ENCODE data around the gene RPL27A.

RPL27A gene

DNA sequence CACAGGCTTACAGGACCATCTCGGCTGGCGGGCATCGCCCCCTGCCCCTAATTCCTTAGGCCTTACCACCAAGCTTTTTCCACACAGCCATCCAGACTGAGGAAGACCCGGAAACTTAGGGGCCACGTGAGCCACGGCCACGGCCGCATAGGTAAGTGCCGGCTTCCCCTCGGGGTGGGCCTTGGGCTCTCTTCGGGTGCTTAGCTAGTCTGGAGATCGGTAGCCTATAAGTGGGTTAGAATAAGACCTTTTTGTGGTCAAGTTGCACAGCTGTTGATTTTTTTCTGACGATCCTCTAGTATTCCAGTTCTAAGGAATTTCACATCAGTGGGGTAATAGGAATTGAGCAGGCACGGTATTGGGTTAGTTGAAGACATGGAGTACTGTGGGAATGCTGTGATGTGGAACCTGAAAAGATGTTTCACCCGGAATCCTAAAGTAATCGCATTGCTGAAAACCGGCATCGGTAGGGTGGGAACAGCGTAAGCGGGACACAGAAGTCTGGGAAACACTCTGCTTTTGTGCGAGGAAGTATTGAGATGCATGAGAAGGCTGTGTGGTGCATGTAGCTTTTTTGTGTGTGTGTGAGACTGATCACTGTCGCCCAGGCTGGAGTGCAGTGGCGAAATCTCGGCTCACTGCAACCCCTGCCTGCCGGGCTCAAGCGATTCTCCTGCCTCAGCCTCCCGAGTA is 669 bp downstream of the RPL27A start:
- TF ChIP-seq, protein P1, sequence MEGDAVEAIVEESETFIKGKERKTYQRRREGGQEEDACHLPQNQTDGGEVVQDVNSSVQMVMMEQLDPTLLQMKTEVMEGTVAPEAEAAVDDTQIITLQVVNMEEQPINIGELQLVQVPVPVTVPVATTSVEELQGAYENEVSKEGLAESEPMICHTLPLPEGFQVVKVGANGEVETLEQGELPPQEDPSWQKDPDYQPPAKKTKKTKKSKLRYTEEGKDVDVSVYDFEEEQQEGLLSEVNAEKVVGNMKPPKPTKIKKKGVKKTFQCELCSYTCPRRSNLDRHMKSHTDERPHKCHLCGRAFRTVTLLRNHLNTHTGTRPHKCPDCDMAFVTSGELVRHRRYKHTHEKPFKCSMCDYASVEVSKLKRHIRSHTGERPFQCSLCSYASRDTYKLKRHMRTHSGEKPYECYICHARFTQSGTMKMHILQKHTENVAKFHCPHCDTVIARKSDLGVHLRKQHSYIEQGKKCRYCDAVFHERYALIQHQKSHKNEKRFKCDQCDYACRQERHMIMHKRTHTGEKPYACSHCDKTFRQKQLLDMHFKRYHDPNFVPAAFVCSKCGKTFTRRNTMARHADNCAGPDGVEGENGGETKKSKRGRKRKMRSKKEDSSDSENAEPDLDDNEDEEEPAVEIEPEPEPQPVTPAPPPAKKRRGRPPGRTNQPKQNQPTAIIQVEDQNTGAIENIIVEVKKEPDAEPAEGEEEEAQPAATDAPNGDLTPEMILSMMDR (IDR thresholded peaks at IDR 0.05; ENCODE audit: borderline replicate concordance, control extremely low read depth, extremely low read depth, insufficient read depth, missing control alignments) = no peak
- in situ Hi-C loops (cut with MboI; ENCODE audit: low sequenced_read_pairs, unreplicated experiment) = no loop called here
- DNase-seq (ENCODE audit: low spot score) = no peak

DNA sequence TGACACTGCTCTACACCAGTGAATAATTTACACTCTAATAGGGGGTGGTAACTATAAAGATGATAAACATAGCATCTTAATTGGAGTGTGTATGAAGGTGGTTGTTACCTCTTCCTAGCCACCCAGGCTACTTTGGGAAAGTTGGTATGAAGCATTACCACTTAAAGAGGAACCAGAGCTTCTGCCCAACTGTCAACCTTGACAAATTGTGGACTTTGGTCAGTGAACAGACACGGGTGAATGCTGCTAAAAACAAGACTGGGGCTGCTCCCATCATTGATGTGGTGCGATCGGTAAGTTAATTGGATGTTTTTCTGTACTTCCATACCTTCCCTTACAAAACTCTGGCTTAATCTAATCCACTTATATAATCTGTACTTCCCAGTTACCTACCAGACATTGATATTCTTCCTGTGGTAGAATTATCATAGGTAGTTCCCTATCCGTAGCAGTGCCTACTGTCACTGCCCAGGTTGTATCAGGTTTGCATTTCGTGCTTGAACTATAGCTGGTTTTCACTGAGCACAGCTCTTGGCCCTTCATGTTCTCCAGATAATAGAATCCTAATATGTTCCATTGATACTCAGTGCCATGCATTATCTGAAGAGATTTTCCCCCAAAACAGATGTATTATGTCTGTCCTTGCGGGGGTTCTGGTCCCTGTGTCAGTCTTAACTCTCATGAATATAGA is 2.2 kb downstream of the RPL27A start:
- DNase-seq (ENCODE audit: low spot score) = no peak
- TF ChIP-seq, protein P1 (IDR thresholded peaks at IDR 0.05; ENCODE audit: borderline replicate concordance, control extremely low read depth, extremely low read depth, insufficient read depth, missing control alignments) = no peak
- in situ Hi-C loops (cut with MboI; ENCODE audit: low sequenced_read_pairs, unreplicated experiment) = no loop called here

DNA sequence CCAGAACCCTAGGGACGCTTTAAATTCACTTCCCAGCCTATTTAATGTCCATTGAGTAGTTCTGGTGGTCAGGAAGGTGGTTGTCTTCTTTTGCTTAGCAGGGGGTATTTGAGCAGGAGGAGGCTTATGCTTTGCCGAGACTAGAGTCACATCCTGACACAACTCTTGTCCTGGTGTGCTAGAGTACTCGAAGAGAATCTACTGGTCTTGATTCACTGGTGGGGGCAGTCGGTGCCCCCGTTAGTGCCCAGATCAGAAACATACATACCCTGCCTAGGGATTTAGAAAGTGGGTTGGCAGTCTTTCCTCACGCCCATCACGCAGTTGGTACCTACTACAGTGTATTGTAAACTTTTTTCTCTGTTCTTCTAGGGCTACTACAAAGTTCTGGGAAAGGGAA is 2.7 kb downstream of the RPL27A start:
- TF ChIP-seq, protein P1 (IDR thresholded peaks at IDR 0.05; ENCODE audit: borderline replicate concordance, control extremely low read depth, extremely low read depth, insufficient read depth, missing control alignments) = no peak
- in situ Hi-C loops (cut with MboI; ENCODE audit: low sequenced_read_pairs, unreplicated experiment) = no loop called here
- DNase-seq (ENCODE audit: low spot score) = no peak

DNA sequence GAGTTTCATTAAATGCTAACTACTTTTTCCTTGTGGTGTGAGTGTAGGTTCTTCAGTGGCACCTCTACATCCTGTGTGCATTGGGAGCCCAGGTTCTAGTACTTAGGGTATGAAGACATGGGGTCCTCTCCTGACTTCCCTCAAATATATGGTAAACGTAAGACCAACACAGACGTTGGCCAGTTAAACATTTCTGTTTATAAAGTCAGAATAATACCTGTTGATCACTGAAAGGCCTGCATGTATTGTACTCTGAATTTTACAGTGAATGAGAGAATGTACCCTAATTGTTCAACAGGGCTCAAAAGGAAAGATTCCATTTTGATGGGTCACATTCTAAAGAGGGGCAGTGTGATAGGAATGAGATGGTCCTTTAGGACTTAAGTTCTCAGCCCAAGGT is 3.2 kb downstream of the RPL27A start:
- TF ChIP-seq, protein P1 (IDR thresholded peaks at IDR 0.05; ENCODE audit: borderline replicate concordance, control extremely low read depth, extremely low read depth, insufficient read depth, missing control alignments) = no peak
- DNase-seq (ENCODE audit: low spot score) = no peak
- in situ Hi-C loops (cut with MboI; ENCODE audit: low sequenced_read_pairs, unreplicated experiment) = no loop called here

DNA sequence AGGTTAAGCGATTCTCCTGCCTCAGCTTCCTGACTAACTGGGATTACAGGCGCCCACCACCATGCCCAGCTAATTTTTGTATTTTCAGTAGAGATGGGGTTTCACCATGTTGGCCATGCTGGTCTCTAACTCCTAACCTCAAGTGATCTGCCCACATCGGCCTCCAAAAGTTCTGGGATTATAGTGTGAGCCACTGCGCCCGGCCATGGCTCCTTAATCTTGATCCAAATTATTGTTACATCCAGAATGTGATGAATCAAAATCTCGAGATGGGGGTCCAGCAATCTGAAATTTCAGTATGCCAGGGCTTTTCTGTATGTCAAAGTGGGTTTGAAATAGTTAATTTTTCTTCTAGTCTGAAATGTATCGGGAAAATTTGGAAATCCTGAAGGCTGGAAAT is 3.7 kb downstream of the RPL27A start:
- in situ Hi-C loops (cut with MboI; ENCODE audit: low sequenced_read_pairs, unreplicated experiment) = no loop called here
- DNase-seq (ENCODE audit: low spot score) = no peak
- TF ChIP-seq, protein P1 (IDR thresholded peaks at IDR 0.05; ENCODE audit: borderline replicate concordance, control extremely low read depth, extremely low read depth, insufficient read depth, missing control alignments) = no peak

DNA sequence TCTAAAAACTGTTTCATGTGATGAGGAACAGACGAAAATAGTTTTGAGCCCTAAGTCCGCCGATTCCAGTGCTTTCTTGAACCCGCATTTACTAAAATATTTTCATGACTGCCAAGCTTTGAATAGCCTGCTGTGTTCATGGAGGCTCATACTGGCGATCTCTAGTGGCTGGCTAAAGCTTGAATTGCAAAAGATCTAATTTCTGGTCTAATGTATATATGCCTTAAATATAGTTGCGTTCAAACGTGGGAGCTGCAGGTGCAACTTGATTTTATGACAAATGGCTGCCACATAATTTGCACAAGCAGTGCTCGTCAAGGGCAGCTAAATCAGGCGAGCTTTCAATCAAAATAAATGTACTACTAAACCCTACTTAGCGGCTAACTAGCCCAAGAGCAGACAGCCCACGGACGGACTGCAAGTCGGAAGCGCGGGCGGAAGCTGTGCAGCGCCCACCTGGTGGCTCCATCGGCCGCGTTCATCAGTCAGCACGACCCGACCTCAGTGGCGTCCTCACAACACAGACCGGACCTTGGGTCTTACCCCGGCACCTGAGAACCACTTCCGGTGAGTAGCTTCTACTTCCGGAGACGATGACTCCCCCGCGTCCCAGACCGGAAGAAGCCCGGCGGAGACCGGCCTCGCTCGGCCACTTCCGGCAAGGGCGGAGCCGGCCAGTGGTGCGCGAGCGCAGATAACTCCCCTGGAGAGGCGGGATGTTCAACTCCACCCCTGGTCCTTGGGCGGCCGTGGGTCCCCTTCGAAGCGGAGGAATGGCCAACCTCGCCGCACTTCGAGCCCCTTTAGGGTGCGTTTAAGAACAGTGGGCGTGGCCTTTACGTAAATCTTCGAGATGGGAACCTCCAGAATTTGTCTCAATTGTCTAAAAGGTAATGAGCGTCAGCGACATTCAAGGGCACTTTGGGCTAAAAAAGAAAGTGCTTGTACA is 6.1 kb downstream of the RPL27A start:
- in situ Hi-C loops (cut with MboI; ENCODE audit: low sequenced_read_pairs, unreplicated experiment) = no loop called here
- peak; percentile 95 for DNase-seq (ENCODE audit: low spot score)
- TF ChIP-seq, protein P1 (IDR thresholded peaks at IDR 0.05; ENCODE audit: borderline replicate concordance, control extremely low read depth, extremely low read depth, insufficient read depth, missing control alignments) = peak; percentile 14

Data from GM13976 (cell line).